Liver (tissue), 9 donors: Measurements from ENCODE around the gene ASF1B. TPM values are rescaled to one million over a fixed set of nuclear protein-coding genes. Genes with fewer than 3 reads are reported as not detected.

Experiments used
- DNase-seq: peaks from one replicate; pipeline ENCODE4 v3.0.0-alpha.2; 2017; ENCODE audit warnings: low spot score
- H3K27ac ChIP-seq, 2 donors: one replicate each; pipeline ENCODE4 v1.7.0; 2013; ENCODE audit warnings: inconsistent platforms in 2 of 2, low read length in 2 of 2, control low read depth in 1 of 2, low read depth in 1 of 2, mild to moderate bottlenecking in 1 of 2
- H3K27me3 ChIP-seq, 4 donors: one replicate each; pipeline versions ENCODE4 v1.6.1 to v1.7.0; 2013; ENCODE audit warnings: low read length in 3 of 4, inconsistent platforms in 1 of 4, mild to moderate bottlenecking in 1 of 4, moderate library complexity in 1 of 4; ENCODE audit not compliant: control insufficient read depth in 4 of 4, insufficient read depth in 4 of 4
- H3K36me3 ChIP-seq, 4 donors: one replicate each; pipeline versions ENCODE4 v1.6.1 to v1.7.0; 2013; ENCODE audit warnings: low read length in 3 of 4, mild to moderate bottlenecking in 3 of 4, low read depth in 1 of 4, moderate library complexity in 1 of 4; ENCODE audit not compliant: control insufficient read depth in 4 of 4, insufficient read depth in 3 of 4
- H3K4me1 ChIP-seq, 4 donors: one replicate each; pipeline versions ENCODE4 v1.6.1 to v1.7.0; 2013; ENCODE audit warnings: low read length in 3 of 4, mild to moderate bottlenecking in 3 of 4, moderate library complexity in 1 of 4; ENCODE audit not compliant: control insufficient read depth in 4 of 4, insufficient read depth in 4 of 4
- H3K4me3 ChIP-seq, 3 donors: one replicate each; pipeline versions ENCODE4 v1.6.1 to v1.7.0; 2013; ENCODE audit warnings: low read length in 3 of 3, control low read depth in 1 of 3, low read depth in 1 of 3, mild to moderate bottlenecking in 1 of 3
- H3K9ac ChIP-seq, 2 donors: one replicate each; pipeline ENCODE4 v1.7.0; 2013; ENCODE audit warnings: low read length in 2 of 2, mild to moderate bottlenecking in 2 of 2, moderate library complexity in 2 of 2, control low read depth in 1 of 2, low read depth in 1 of 2
- H3K9me3 ChIP-seq, 4 donors: one replicate each; pipeline versions ENCODE4 v1.6.1 to v1.7.0; 2013; ENCODE audit warnings: low read length in 3 of 4; ENCODE audit not compliant: control insufficient read depth in 4 of 4
- ATF3 ChIP-seq: IDR thresholded peaks from 2 replicates; pipeline ENCODE4 v1.6.1; 2016; ENCODE audit warnings: antibody characterized with exemption
- CTCF ChIP-seq: fragments of 150-350 bp; IDR thresholded peaks from 2 replicates; pipeline ENCODE4 v1.5.1; 2017; ENCODE audit warnings: improper control_type of control experiment, low read depth, low read length; ENCODE audit not compliant: missing input control
- EGR1 ChIP-seq, 2 donors: IDR thresholded peaks; 2 replicates each; pipeline ENCODE4 v1.6.1; 2016 to 2018; ENCODE audit warnings: antibody characterized with exemption in 2 of 2, low read depth in 2 of 2
- FOXA1 ChIP-seq: IDR thresholded peaks from 2 replicates; pipeline ENCODE4 v1.6.1; 2016; ENCODE audit warnings: antibody characterized with exemption
- FOXA2 ChIP-seq: IDR thresholded peaks from 2 replicates; pipeline ENCODE4 v1.6.1; 2016; ENCODE audit warnings: antibody characterized with exemption
- GABPA ChIP-seq, 2 donors: IDR thresholded peaks in 1 of 2; conservative IDR thresholded peaks in 1 of 2; 2 replicates each; pipeline ENCODE4 v1.6.1; 2016; ENCODE audit warnings: antibody characterized with exemption in 2 of 2, mild to moderate bottlenecking in 1 of 2, moderate library complexity in 1 of 2
- HNF4A ChIP-seq, 2 donors: conservative IDR thresholded peaks; 2 replicates each; pipeline ENCODE4 v1.6.1; 2016; ENCODE audit warnings: antibody characterized with exemption in 2 of 2, mild to moderate bottlenecking in 2 of 2
- HNF4G ChIP-seq: IDR thresholded peaks from 2 replicates; pipeline ENCODE4 v1.6.1; 2016; ENCODE audit warnings: antibody characterized with exemption
- JUND ChIP-seq, 2 donors: IDR thresholded peaks; 2 replicates each; pipeline ENCODE4 v1.6.1; 2016; ENCODE audit warnings: antibody characterized with exemption in 2 of 2
- MAX ChIP-seq: IDR thresholded peaks from 2 replicates; pipeline ENCODE4 v1.6.1; 2016; ENCODE audit warnings: antibody characterized with exemption
- NR2F2 ChIP-seq: IDR thresholded peaks from 2 replicates; pipeline ENCODE4 v1.6.1; 2016; ENCODE audit warnings: antibody characterized with exemption
- RAD21 ChIP-seq, 2 donors: IDR thresholded peaks; 2 replicates each; pipeline ENCODE4 v1.6.1; 2016; ENCODE audit warnings: antibody characterized with exemption in 2 of 2, mild to moderate bottlenecking in 2 of 2
- REST ChIP-seq: IDR thresholded peaks from 2 replicates; pipeline ENCODE4 v1.6.1; 2016; ENCODE audit warnings: antibody characterized with exemption, mild to moderate bottlenecking
- SP1 ChIP-seq: IDR thresholded peaks from 2 replicates; pipeline ENCODE4 v1.6.1; 2018; ENCODE audit warnings: antibody characterized with exemption, mild to moderate bottlenecking
- TAF1 ChIP-seq: conservative IDR thresholded peaks from 2 replicates; pipeline ENCODE4 v1.6.1; 2016; ENCODE audit warnings: antibody characterized with exemption, mild to moderate bottlenecking
- YY1 ChIP-seq: IDR thresholded peaks from 2 replicates; pipeline ENCODE4 v1.6.1; 2016; ENCODE audit warnings: antibody characterized with exemption, mild to moderate bottlenecking
- ZBTB33 ChIP-seq: IDR thresholded peaks from 2 replicates; pipeline ENCODE4 v1.6.1; 2016; ENCODE audit warnings: antibody characterized with exemption
- WGBS: extraction: QIAGEN DNeasy Blood & Tissue Kit; methylation state at CpG from one replicate; pipeline ENCODE4 v1.1.7; 2013; 5-methylcytosine and 5-hydroxymethylcytosine counted together
- polyA plus RNA-seq, 2 donors: library from polyadenylated mRNA; stranded (reverse) in 1 of 2; unstranded in 1 of 2; fragments of 200-250 nt in 1 of 2; fragments of >200 nt in 1 of 2; fragmentation: Nextera tagmentation in 1 of 2; extraction: Ambion mirVana in 1 of 2; gene quantifications; one replicate each; pipeline versions ENCODE4 v1.2.1 to v1.2.3, GENCODE V29; 2013 to 2015
- total RNA-seq, 2 donors: library from RNA; depleted of rRNA; stranded (reverse); fragments of >200 nt; gene quantifications; one replicate each; pipeline ENCODE4 v1.2.3, GENCODE V29; 2014
- donor health status: healthy.
- donor health status: healthy.
- donor health status: healthy.
- donor health status: healthy.
- donor health status: healthy.

ASF1B gene
- total and polyA plus RNA-seq, 4 donors = 0.25 to 20.5 (median 1.6) TPM

- H3K4me3 ChIP-seq = no peak overlapping the region
- peaks cover 0 to under 1% (median 0%) of the 10 kb centered on the region in 4 donors for H3K36me3 ChIP-seq
- H3K27ac ChIP-seq = no peak overlapping the region
- DNase-seq = no peak
- H3K27me3 ChIP-seq = no peaks in the 10 kb centered on the region
- no peaks in the 10 kb centered on the region for H3K9me3 ChIP-seq
- WGBS = 76% methylated on average over 2 of the region's 2 CpGs
- H3K4me1 ChIP-seq = peaks cover 3 to 41% (median 27%) of the 10 kb centered on the region in 4 donors
- H3K9ac ChIP-seq = no peak overlapping the region
- TF ChIP-seq RAD21 (IDR thresholded peaks at IDR 0.05) = no peak
- TF ChIP-seq ZBTB33 = no peak
- TF ChIP-seq NR2F2 = no peak
- TF ChIP-seq SP1 = no peak
- no peak for TF ChIP-seq ATF3
- TF ChIP-seq MAX = no peak
- TF ChIP-seq YY1 = no peak
- no peak for TF ChIP-seq TAF1
- no peak for TF ChIP-seq CTCF
- TF ChIP-seq HNF4G = no peak
- TF ChIP-seq FOXA1 = no peak
Measured at GRCh38 chr19:14078411-14078810, 58.0 kb downstream of the ASF1B start.

GRCh38 chr19:14073925-14074838 lies 62.2 kb downstream of the ASF1B start:
- Histone ChIP-seq H3K9ac (peak overlapping the region; percentile 35 to 53), H3K27me3 (no peaks in the 10 kb centered on the region), H3K4me1 (peaks cover 0 to 41% (median 24%) of the 10 kb centered on the region in 4 donors), H3K9me3 (no peaks in the 10 kb centered on the region), H3K27ac (peak overlapping the region; percentile 68 to 78), H3K4me3 (peak overlapping the region; percentile 47 to 77 (median 73)), H3K36me3 (no peaks in the 10 kb centered on the region)
- WGBS = 4% methylated on average over 44 of the region's 44 CpGs
- DNase-seq = no peak
- TF ChIP-seq HNF4G (no peak), JUND (IDR thresholded peaks at IDR 0.05) (no peak), FOXA2 (no peak), NR2F2 (no peak), ATF3 (no peak), RAD21 (IDR thresholded peaks at IDR 0.05) (no peak), EGR1 (IDR thresholded peaks at IDR 0.05; ENCODE audit: low read depth in 2 of 2) (no peak), HNF4A (conservative IDR thresholded peaks at IDR 0.05) (no peak), MAX (no peak), GABPA (IDR thresholded peaks at IDR 0.05 in 1 of 2, conservative IDR thresholded peaks at IDR 0.05 in 1 of 2) (no peak), CTCF (no peak), TAF1 (no peak), FOXA1 (no peak), YY1 (no peak), REST (no peak), SP1 (no peak)
